H9 (cell line): ENCODE results near the gene FN3KRP. TPM values are rescaled to one million over a fixed set of nuclear protein-coding genes. Genes with fewer than 3 reads are reported as not detected.

Experiments used
- DNase-seq: peaks from one replicate; pipeline ENCODE4 v3.0.0-alpha.2; 2017
- H2AFZ ChIP-seq: one replicate; pipeline ENCODE4 v1.6.1; 2013; ENCODE audit warnings: mild to moderate bottlenecking, low read length, control low read depth, moderate library complexity
- H2AK5ac ChIP-seq: 2 replicates; pipeline ENCODE4 v1.6.1; 2013; ENCODE audit warnings: low read length, control low read depth, mixed read lengths; ENCODE audit not compliant: insufficient read length
- H2BK120ac ChIP-seq: one replicate; pipeline ENCODE4 v1.6.1; 2013; ENCODE audit warnings: low read depth, mild to moderate bottlenecking, low read length, control low read depth, inconsistent platforms; ENCODE audit not compliant: poor library complexity, severe bottlenecking
- H2BK12ac ChIP-seq: 2 replicates; pipeline ENCODE4 v1.6.1; 2013; ENCODE audit warnings: low read length, control low read depth, mixed read lengths, low read depth; ENCODE audit not compliant: insufficient read length
- H2BK15ac ChIP-seq: 2 replicates; pipeline ENCODE4 v1.6.1; 2013; ENCODE audit warnings: low read depth, low read length, control low read depth
- H2BK20ac ChIP-seq: one replicate; pipeline ENCODE4 v1.6.1; 2013; ENCODE audit warnings: low read depth, mild to moderate bottlenecking, low read length, control low read depth, inconsistent platforms; ENCODE audit not compliant: poor library complexity, severe bottlenecking
- H2BK5ac ChIP-seq: 2 replicates; pipeline ENCODE4 v1.6.1; 2013; ENCODE audit warnings: low read length, control low read depth, mixed read lengths; ENCODE audit not compliant: insufficient read length
- H3K14ac ChIP-seq: 2 replicates; pipeline ENCODE4 v1.6.1; 2013; ENCODE audit warnings: low read length, control low read depth; ENCODE audit not compliant: insufficient read depth
- H3K18ac ChIP-seq: 2 replicates; pipeline ENCODE4 v1.6.1; 2013; ENCODE audit warnings: low read depth, mild to moderate bottlenecking, mixed read lengths, low read length, control low read depth; ENCODE audit not compliant: insufficient read length
- H3K23ac ChIP-seq: 2 replicates; pipeline ENCODE4 v1.6.1; 2013; ENCODE audit warnings: low read length, control low read depth, mixed read lengths, low read depth; ENCODE audit not compliant: insufficient read length
- H3K23me2 ChIP-seq: 2 replicates; pipeline ENCODE4 v1.6.1; 2013; ENCODE audit warnings: low read depth, mild to moderate bottlenecking, mixed read lengths, low read length, control low read depth; ENCODE audit not compliant: insufficient read length, poor library complexity, severe bottlenecking
- H3K27ac ChIP-seq: 2 replicates; pipeline ENCODE4 v1.5.1; 2013; ENCODE audit warnings: low read length, control low read depth, mixed read lengths, low read depth; ENCODE audit not compliant: insufficient read length
- H3K27me3 ChIP-seq: 2 replicates; pipeline ENCODE4 v1.6.1; 2013; ENCODE audit warnings: low read length, control low read depth, inconsistent platforms; ENCODE audit not compliant: insufficient read depth
- H3K4ac ChIP-seq: 2 replicates; pipeline ENCODE4 v1.6.1; 2013; ENCODE audit warnings: low read depth, mild to moderate bottlenecking, control low read depth, inconsistent platforms, low read length, moderate library complexity
- H3K4me1 ChIP-seq: 2 replicates; pipeline ENCODE4 v1.6.1; 2013; ENCODE audit warnings: low read length, control low read depth, inconsistent platforms; ENCODE audit not compliant: insufficient read depth
- H3K4me2 ChIP-seq: 2 replicates; pipeline ENCODE4 v1.6.1; 2013; ENCODE audit warnings: low read length, control low read depth, mixed read lengths; ENCODE audit not compliant: insufficient read length, insufficient read depth
- H3K56ac ChIP-seq: 2 replicates; pipeline ENCODE4 v1.6.1; 2013; ENCODE audit warnings: low read depth, mild to moderate bottlenecking, mixed read lengths, low read length, control low read depth; ENCODE audit not compliant: insufficient read length
- H3K79me1 ChIP-seq: 2 replicates; pipeline ENCODE4 v1.6.1; 2013; ENCODE audit warnings: low read depth, mild to moderate bottlenecking, moderate library complexity, low read length, control low read depth, inconsistent platforms; ENCODE audit not compliant: insufficient read depth, poor library complexity, severe bottlenecking
- H3K79me2 ChIP-seq: 2 replicates; pipeline ENCODE4 v1.6.1; 2013; ENCODE audit warnings: low read length, control low read depth, inconsistent platforms; ENCODE audit not compliant: insufficient read depth
- H3K9ac ChIP-seq: 2 replicates; pipeline ENCODE4 v1.6.1; 2013; ENCODE audit warnings: low read length, control low read depth, mixed read lengths; ENCODE audit not compliant: insufficient read length; ENCODE audit errors: extremely low read depth
- H3K9me3 ChIP-seq: one replicate; pipeline ENCODE4 v1.6.1; 2013; ENCODE audit warnings: low read depth, low read length, inconsistent platforms; ENCODE audit not compliant: control insufficient read depth
- H3T11ph ChIP-seq: one replicate; pipeline ENCODE4 v1.6.1; 2013; ENCODE audit warnings: mild to moderate bottlenecking, low read length, control low read depth, inconsistent platforms
- H4K20me1 ChIP-seq: one replicate; pipeline ENCODE4 v1.6.1; 2013; ENCODE audit not compliant: control insufficient read depth, insufficient read length, insufficient read depth
- H4K5ac ChIP-seq: 2 replicates; pipeline ENCODE4 v1.6.1; 2013; ENCODE audit warnings: low read depth, mild to moderate bottlenecking, mixed read lengths, low read length, control low read depth; ENCODE audit not compliant: insufficient read length
- H4K8ac ChIP-seq: replicated peaks from 2 replicates; pipeline ENCODE4 v1.6.1; 2013; ENCODE audit warnings: low read length, control low read depth, mixed read lengths, low read depth; ENCODE audit not compliant: insufficient read length
- H4K91ac ChIP-seq: 2 replicates; pipeline ENCODE4 v1.6.1; 2013; ENCODE audit warnings: low read depth, mild to moderate bottlenecking, moderate library complexity, mixed read lengths, low read length, control low read depth; ENCODE audit not compliant: insufficient read length
- H3K27ac Mint-ChIP-seq, 3 experiments: 2 replicates in 2 of 3; 3 replicates in 1 of 3; pipeline ENCODE4 v1.8.0; 2020 to 2021; ENCODE audit warnings: mixed read lengths in 3 of 3, mild to moderate bottlenecking in 1 of 3, moderate library complexity in 1 of 3
- H3K27me3 Mint-ChIP-seq: 2 replicates; pipeline ENCODE4 v1.8.0; 2021; ENCODE audit warnings: low read depth, mild to moderate bottlenecking, moderate library complexity, mixed read lengths
- H3K36me3 Mint-ChIP-seq, 3 experiments: 2 replicates in 2 of 3; 3 replicates in 1 of 3; pipeline ENCODE4 v1.8.0; 2020 to 2021; ENCODE audit warnings: low read depth in 3 of 3, mixed read lengths in 3 of 3; ENCODE audit not compliant: insufficient read depth in 1 of 3
- H3K4me1 Mint-ChIP-seq, 2 experiments: 2 replicates each; pipeline ENCODE4 v1.8.0; 2020; ENCODE audit warnings: mixed read lengths in 2 of 2
- H3K4me3 Mint-ChIP-seq, 2 experiments: 2 replicates in 1 of 2; 3 replicates in 1 of 2; pipeline ENCODE4 v1.8.0; 2020 to 2021; ENCODE audit warnings: mild to moderate bottlenecking in 2 of 2, mixed read lengths in 2 of 2, moderate library complexity in 1 of 2
- H3K9me3 Mint-ChIP-seq, 2 experiments: 2 replicates in 1 of 2; 3 replicates in 1 of 2; pipeline ENCODE4 v1.8.0; 2020; ENCODE audit warnings: mild to moderate bottlenecking in 2 of 2, mixed read lengths in 2 of 2, moderate library complexity in 1 of 2
- WGBS: extraction: QIAGEN DNeasy Blood & Tissue Kit; methylation state at CpG from one replicate; pipeline ENCODE4 v1.1.7; 2013; ENCODE audit warnings: missing lambda C conversion rate, low lambda C conversion rate, mixed read lengths; ENCODE audit not compliant: insufficient read length; ENCODE audit errors: extremely low coverage; 5-methylcytosine and 5-hydroxymethylcytosine counted together
- total RNA-seq: library from RNA; stranded (reverse); gene quantifications from 2 replicates; pipeline ENCODE4 v1.2.1, GENCODE V29; 2021
- TF ChIP-seq, protein P1 (sequence below): fragments of 200-600 bp; sonication (generic); conservative IDR thresholded peaks from 3 replicates; pipeline ENCODE4 v1.8.0; 2021; ENCODE audit warnings: antibody characterized with exemption, mild to moderate bottlenecking

FN3KRP gene
- total RNA-seq, 1 experiment from 2014 or later = 32.9 TPM

DNA sequence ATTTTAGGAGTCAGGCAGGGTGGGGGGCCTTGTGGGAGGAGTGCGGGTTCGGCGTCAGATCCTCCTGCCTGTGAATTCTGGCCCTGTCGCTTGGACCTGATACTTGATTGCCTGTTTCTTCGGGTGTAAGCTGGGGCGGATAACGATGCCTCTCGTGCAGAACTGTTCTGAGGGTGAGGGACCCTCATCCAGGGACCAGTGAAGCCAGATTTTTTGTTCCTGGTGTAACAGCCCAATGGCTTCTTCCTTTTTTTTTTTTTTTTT lies 36.6 kb downstream of the FN3KRP start:
- Histone ChIP-seq H4K20me1 (no peaks in the 10 kb centered on the region), H4K91ac (no peak overlapping the region), H2AK5ac (no peak overlapping the region), H3K23me2 (peaks cover 14% of the 10 kb centered on the region), H3K4me2 (peak overlapping the region; percentile 88), H3K23ac (no peak overlapping the region), H3K9me3 (no peaks in the 10 kb centered on the region), H2BK5ac (no peak overlapping the region), H3K14ac (no peak overlapping the region), H2AFZ (no peak overlapping the region), H4K5ac (no peak overlapping the region), H2BK15ac (no peak overlapping the region), H3K27me3 (peaks cover 4% of the 10 kb centered on the region; the same call in 1 of the 2 replicates), H3K18ac (no peak overlapping the region), H2BK120ac (no peak overlapping the region), H2BK20ac (no peak overlapping the region), H3K79me1 (peaks cover 2% of the 10 kb centered on the region), H3K4ac (no peak overlapping the region), H3K27ac (no peak overlapping the region), H4K8ac (no peak overlapping the region), H3K56ac (no peak overlapping the region), H3K4me1 (peaks cover 11% of the 10 kb centered on the region; the same call in 1 of the 2 replicates), H3K9ac (no peak overlapping the region), H2BK12ac (no peak overlapping the region), H3K79me2 (peaks cover 7% of the 10 kb centered on the region; the same call in 1 of the 2 replicates), H3T11ph (no peak overlapping the region)
- H3K4me1 Mint-ChIP-seq = peaks cover 41 to 50% of the 10 kb centered on the region in 2 experiments
- H3K27ac Mint-ChIP-seq = no peak overlapping the region
- no CpG with 5 or more reads among the region's 8 CpGs for WGBS
- TF ChIP-seq, protein P1, sequence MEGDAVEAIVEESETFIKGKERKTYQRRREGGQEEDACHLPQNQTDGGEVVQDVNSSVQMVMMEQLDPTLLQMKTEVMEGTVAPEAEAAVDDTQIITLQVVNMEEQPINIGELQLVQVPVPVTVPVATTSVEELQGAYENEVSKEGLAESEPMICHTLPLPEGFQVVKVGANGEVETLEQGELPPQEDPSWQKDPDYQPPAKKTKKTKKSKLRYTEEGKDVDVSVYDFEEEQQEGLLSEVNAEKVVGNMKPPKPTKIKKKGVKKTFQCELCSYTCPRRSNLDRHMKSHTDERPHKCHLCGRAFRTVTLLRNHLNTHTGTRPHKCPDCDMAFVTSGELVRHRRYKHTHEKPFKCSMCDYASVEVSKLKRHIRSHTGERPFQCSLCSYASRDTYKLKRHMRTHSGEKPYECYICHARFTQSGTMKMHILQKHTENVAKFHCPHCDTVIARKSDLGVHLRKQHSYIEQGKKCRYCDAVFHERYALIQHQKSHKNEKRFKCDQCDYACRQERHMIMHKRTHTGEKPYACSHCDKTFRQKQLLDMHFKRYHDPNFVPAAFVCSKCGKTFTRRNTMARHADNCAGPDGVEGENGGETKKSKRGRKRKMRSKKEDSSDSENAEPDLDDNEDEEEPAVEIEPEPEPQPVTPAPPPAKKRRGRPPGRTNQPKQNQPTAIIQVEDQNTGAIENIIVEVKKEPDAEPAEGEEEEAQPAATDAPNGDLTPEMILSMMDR = no peak
- H3K36me3 Mint-ChIP-seq = peaks cover 7 to 25% (median 16%) of the 10 kb centered on the region in 3 experiments; a peak in 6 of 7 replicates
- H3K4me3 Mint-ChIP-seq = peak overlapping the region; percentile 86 to 95
- H3K27me3 Mint-ChIP-seq = peaks cover 17% of the 10 kb centered on the region
- no peaks in the 10 kb centered on the region; a peak in 1 of 5 replicates for H3K9me3 Mint-ChIP-seq
- DNase-seq = no peak
